A549 treated with RU486 at 1 μM for 4 hours (cell line): ENCODE results near the gene ARF4. TPM values are rescaled to one million over a fixed set of nuclear protein-coding genes. Genes with fewer than 3 reads are reported as not detected.

Source experiments
- total RNA-seq: library from RNA; stranded (reverse); fragments of 200-300 nt; extraction: Qiagen RNA extraction; gene quantifications from 5 replicates; pipeline ENCODE4 v1.2.3, GENCODE V29; 2022; ENCODE audit warnings: low read depth

ARF4 gene
- total RNA-seq = 159 to 174 TPM (median 167 TPM) in 5 replicates

DNA sequence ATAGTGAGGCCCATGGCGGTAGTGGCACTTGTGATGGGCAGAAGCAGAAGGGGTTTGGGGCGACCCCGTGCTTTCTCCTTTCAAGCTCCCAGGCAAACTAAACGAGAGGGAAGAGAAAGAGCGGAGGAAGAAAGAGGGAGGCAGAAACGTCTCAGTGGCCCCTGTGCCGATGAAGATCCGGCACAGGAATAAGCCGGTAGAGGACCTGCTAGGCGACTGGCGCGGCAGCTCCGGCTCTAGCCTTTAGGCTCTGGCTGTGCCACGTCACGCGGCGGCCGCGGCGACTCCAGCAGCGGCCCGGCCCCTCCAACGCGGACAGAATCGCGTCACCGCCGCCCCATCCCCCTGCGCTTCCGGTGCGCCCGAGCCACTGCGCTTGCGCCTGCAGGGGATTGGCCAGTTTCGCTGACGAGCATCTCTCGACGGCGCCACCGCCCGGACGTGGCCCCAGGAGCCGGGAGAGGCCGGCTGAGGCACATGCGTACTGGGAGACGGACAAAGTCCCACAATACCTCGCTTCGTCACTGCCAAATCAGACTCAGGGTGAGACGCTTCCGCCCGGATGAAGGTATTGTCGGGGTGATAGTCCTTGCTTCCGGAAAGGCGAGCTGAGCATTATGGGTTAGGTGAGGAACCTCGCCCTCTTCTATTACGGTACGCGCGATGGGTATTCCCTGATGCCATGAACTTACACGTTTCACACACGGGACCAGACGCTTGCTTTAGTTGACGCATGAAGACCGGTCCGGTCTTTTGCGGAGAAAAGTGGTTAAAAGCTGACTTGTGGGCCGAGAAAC, at the start of gene ARF4:
Gene ARF4, minus strand, starts transcription at position 218 of the 797 bp plus-strand sequence. Its CDS starts 204 bp downstream, at position 14.

DNA sequence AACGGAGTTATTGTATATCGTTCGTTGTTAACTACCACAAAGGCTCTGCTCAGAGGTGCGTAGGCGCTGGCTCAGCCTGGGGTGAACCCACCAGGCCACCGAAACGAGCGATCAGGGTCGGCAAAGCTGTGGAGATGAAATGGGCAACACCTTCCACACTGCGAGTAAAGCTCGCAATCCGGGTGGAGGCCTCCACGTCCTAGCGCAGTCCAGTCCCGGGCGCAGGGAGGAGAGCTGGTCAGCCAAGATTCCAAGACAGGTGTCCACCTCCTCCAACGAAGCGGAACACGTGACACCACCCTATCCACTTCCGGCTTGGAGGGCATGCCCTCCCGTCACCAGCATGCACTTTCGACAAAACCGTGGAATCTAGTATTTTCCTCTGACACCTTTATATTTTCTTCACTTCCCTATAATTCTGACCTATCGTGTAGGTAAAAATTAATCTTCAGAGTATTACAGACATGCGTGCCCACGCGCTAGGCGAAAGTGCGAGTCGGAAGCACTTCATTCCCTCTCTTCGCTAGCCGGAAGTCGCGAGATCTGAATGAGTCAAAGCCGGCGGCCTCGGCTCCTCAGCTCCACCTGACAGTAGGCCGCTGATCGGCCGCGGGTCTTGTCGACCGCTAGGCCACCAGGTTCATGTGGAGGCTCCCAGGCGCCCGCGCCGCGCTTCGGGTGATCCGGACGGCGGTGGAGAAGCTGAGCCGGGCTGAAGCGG, 41.2 kb downstream of the ARF4 start, which contains the start of gene PDE12:
Gene PDE12, plus strand, starts transcription at position 537 of the 721 bp plus-strand sequence. Its CDS starts 106 bp downstream, at position 643.

DNA sequence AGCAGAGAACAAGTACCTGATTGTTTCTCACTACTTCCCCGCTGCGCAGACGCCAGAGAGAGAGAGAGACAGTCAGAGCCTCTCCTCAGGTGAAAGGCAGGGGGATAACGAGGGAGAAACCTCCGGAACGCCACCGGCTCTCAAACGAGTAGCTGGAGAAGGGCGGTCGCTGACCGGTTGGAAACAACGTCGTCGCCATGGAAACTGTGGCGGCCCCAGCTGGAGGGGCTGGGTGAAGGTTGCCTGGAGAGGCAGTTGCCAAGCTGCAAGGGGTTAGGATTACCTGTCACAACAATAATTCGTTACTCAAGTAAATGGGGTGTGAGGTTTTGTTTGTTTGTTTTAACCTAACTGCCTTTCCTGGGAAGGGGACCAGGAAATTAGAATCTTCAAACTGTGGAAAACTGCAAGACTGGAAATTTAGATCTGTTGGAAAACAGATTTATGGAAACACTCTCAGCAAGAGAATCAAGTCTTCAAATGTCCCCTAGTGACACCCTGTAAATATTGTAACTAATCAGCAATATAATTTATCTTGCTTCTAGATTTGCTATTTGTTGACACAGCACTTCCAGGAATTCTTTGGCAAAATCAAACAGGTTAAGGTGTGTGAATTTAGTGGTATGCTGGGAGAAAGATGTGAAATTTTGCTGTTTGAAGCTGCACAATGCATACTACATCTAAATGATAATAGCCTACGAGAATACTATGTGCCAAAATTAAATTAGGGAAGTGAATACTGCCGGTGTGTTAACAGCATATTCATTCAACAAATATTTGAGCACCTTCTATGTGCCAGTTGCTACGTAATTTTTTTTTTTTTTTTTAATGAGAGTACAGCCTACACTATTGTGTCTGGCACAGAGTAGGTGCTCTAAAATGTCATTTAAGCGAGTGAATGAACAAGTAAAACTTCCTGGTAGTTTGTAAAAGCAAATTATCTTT, 52.7 kb downstream of the ARF4 start, which contains the start of gene DNAH12:
Gene DNAH12, minus strand, starts transcription at position 164 of the 945 bp plus-strand sequence. CDS start 1,474 bp downstream, outside the sequence.

Other genes with a start within 250 kb of the ARF4 start
- 0.02 to 0.13 TPM (median 0.04 TPM) in 3 of 5 replicates, not detected in the others for gene DNAH12, start 53.0 kb downstream of the ARF4 start, total RNA-seq
- gene PDE12, start 41.1 kb downstream of the ARF4 start, total RNA-seq = 12.7 to 16.4 TPM (median 15.8 TPM) in 5 replicates
- gene DENND6A, start 95.7 kb upstream of the ARF4 start, total RNA-seq = 4.6 to 7.6 TPM (median 7.0 TPM) in 5 replicates
- 16.9 to 25.0 TPM (median 24.7 TPM) in 5 replicates for gene SLMAP, start 159.0 kb upstream of the ARF4 start, total RNA-seq